NCI-H1092 (cell line): ENCODE measurements around the gene SERPINA5.

Experiments
- DNase-seq: peaks from one replicate; lab custom pipeline; 2025; lab: John Stamatoyannopoulos, UW

SERPINA5 gene, protein sequence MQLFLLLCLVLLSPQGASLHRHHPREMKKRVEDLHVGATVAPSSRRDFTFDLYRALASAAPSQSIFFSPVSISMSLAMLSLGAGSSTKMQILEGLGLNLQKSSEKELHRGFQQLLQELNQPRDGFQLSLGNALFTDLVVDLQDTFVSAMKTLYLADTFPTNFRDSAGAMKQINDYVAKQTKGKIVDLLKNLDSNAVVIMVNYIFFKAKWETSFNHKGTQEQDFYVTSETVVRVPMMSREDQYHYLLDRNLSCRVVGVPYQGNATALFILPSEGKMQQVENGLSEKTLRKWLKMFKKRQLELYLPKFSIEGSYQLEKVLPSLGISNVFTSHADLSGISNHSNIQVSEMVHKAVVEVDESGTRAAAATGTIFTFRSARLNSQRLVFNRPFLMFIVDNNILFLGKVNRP

DNA sequence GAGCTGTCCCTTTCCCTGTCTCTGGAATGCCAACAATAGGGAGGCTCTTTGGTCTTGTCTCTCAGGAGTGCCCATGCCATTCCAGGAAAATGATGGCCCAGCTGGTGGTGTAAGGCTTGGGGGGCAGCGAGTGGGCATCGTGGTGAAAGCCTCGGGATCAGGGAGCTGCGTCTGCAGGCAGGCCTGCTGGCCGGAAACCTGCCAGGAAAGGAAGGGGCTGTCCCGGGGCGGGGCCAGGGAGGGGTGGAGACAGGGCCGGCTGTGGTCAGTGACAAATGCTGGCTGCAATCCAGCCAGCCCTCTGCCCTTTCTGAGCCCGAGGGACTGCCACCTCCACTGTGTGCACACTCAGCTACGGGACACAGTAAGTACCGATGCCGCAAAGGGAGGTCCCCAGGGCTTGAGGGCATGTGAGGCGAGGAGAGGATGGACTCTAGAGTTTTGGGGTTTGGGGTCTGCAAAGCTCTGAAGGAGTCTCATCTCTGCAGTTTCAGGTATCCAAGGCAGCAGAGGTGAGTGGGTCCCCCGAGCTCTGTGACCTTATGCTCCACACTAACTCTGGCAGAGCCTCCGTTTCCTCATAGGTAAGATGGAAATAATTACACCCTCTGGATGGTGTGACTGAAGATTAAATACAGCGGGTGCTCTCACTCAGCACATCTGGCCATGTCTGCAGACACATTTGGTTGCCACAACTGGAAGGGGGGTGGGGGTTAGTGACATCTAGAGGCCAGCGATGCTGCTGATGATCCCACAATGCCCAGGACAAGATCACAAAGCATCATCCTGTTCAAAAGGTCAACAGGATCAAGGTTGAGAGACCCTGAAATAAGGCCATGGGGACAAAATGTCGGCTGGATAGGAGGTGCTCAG is at the start of gene SERPINA5:
Gene SERPINA5 (plus strand): TSS at position 300 of the 873 bp plus-strand sequence. CDS start 5,937 bp downstream, outside the sequence.
- no peak for DNase-seq

DNA sequence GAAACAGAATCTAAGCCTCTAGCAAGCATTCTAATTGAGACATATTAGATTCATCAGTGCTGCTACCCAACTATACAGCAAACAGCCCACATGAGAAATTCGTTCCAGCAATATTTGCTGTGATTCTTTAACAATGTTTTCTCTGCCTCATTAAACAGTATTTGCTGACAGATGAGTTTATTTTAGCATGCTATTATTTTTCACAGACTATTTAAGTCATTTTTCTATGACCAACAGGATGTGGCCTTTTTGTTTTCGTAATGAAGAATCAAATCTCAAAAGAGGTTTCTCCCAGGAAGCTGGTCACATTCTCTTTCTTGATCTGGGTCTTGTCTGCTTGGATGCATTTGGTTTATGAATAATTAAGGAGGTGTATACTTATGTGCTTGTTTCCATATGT is 48.8 kb upstream of the SERPINA5 start:
- no peak for DNase-seq

DNA sequence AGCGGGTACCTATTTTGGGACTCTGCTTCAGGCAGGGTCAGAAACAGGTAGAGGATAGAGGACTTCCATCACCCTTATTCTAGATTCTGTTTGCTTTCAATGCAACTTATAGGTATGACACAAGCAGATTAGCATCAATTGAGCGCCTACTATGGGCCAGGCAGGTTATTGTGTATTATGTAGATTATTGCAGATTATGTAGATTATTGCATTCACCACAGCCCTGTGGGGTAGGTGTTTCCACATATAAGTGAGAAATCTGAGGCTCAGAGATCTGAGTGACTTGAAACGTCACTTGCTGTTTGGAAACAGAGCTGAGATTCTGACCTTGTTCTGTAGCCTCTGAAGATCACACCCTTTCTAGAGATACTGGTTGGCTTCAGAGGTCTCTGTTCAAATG is 45.7 kb upstream of the SERPINA5 start:
- no peak for DNase-seq

DNA sequence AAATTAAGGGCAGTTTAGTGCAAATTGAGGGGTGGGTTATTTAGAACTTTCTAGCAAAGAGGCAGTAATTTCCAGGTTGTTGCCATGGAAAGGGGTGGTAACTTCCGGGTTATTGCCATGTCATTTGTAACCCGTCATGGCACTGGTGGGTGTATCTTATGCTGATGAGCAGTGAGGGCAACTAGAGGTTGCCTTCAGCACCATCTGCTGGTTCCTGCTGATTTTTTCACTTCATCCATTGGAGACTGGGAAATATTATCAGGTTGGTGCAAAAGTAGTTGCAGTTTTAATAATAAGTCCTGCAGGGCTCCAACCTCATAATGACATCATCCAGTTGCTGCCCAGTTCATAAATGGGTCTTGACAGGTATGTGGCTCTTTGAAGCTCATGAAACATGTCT is 44.4 kb upstream of the SERPINA5 start:
- no peak for DNase-seq

DNA sequence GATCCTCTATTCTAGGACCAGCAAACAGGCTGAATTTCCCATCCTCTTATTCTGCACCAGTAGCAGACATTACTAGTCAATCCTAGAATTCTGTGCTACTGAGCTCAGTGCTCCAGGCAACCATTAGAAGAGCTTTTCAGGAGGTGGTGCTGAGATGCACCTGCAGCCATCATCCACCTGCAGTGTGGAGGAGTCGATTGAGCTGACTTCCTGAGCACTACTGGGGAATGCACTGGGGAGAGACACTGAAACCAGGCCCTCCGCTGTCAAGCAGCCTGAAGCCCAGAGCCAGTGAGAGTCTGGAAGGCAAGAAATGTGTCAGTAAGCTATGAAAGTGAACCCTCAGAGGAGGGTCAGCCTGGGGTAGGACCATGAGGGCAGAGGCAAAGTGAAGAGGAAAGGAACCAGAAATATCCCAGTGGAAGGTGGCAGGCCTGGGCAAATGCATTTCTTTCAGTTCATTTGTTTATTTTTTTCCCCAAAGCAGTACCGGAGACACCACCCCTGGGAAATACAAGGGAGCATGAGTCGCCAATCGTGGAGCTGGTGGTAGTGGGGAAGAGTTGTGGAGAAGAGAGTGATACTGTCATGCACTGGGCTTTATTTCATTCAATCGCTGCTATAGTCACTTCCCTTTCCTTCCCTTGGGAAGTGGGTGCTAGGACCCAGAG is 43.0 kb upstream of the SERPINA5 start:
- DNase-seq, result no peak

DNA sequence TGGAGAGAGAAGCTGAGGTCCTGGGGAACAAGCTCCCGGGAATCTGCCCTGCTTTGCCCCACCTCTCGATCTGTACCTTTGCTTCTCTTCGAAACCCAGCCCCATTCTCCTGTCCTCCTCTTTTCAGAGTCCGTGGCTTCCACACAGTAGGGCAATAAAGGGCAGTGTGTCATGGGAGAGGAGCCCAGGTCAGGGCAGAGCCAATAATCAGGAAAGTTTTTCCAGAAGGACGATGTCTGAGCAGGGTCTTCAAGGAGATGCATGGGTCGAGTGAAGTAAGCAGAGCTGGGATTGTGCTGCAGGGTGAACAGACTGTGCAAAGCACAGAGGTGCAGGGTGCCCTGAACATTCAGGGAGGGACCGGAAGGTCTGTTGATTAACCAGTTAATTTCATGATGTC is 42.0 kb upstream of the SERPINA5 start:
- DNase-seq, result no peak

DNA sequence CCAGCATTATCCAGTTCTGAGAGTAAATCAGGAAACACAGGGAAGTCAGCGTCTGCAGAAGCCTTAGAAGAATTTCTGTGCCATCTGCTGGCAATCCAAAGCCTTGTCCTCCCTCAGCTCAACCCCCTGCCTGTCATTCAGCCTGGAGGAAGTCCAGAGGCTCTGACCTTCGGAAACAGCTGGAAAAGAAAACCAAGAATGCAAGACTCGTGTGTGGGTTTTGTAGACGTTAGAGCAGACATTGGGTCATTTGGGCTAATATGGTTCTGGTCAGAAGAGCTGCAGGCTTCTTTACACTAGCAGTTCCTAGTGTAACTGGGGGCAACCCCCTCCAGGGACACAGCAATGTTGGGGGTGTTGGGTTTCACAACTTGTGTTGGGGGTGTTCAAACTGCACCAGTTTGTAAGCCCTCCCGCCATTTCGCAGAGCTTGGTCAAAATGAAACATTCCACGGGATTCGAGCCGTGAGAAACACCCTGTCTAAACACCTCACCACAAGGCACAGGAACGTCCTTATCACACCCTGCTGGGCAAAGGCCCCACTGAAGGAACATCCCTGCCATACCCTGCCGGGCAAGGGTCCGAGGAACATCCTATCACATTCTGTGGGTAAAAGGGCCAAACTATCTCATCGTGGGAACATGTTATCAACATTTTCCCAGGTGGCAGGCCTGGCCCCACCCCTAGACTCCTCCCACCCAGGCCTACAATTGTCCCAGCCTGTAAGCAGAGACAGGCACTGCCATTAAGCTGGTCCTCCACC is 41.0 kb upstream of the SERPINA5 start:
- DNase-seq, result no peak

DNA sequence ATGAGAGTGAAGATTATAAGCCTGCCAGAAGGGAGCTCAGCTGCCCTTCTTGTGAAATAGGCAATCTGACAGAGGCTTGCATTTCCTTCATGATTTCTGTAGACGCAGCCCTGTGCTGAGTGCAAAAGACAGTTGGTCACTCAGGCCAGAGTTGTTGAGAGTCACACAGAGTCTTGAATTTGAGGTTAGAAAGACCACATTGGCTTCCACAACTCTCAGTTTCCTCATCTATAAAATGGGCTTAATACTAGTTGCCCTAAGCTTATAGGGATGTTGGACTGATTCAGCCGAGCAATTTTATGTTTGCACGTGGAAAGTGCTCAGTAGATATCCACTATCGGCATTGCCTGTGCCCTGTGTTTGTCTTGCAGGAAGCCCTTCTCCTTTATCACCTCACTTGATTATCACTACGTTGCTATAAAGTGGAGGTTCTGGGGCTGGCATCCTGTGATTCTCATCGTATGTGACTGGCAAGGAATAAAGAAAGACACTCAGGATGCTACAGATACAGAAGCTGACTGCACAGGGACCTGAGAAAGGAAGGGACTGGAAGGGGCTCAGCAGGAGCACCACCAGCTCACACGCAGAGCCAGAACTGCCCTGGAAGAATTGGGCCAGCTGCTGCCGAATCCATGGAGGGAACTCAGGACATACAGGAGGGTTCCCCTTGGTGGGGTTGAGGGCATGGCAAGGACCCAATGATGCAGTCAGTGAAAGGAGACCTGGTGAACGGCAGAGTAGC is 39.8 kb upstream of the SERPINA5 start:
- no peak for DNase-seq

DNA sequence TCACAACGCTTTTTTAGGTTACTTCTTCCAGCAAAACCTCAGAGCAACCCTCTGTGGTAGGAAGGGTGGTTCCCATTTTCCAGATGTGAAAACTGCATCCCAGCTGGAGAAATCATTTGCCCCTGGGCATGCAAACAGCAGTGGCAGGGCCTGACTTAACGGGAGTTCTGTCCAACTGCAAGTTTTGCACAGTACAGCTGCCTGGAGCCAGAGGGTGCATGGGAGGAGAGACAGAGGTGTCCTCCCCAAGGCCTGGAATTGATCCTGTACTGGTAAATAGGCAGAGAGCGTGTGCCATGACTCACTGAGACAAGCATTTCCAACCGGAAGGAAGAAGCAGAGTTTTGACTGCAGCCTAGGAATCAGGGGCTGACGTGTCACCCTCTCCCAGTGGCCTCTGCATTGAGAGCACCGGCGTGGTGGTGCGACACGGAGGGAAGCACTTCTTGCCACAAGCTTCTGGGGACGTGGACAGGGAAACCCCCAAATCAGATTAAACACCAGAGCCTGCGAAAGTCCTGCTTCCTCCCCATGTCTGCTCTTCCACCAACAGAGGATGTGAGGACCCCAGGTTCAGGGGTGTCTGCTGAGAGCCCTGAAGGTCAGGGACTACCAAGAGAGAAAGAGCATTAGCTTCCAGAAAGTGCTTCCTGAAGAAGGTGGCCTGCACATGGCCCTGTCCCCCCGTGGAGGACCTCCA is 39.0 kb upstream of the SERPINA5 start:
- no peak for DNase-seq

DNA sequence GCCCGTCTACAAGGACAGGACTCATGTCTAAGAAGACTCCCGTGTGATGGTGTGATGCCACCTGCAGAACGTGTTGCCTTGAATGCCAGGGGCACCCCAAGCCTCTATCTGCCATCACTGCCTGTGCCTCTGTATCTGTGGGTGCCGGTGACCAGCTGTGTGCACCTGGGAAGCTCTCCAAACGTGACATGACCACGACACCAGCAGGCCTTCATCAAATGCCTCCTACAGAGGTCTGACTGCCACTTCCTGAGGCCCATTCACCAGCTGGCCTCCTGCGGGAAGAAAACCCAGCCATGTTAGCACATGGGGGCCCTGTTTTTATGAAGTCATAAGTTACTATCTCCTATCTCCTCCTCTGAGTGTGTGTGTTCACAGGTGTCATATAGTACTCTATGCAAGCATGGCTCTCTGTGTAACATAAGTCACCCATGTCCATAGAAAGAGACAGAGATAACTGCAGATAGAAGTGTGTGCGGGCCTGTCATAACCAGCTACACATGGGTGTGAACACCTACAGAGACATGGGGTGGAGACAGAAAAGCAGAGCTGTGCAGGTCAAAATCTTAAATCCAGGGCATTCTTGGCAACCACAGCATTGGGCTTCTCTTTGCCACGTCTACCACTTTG is 38.3 kb upstream of the SERPINA5 start:
- DNase-seq, result no peak

DNA sequence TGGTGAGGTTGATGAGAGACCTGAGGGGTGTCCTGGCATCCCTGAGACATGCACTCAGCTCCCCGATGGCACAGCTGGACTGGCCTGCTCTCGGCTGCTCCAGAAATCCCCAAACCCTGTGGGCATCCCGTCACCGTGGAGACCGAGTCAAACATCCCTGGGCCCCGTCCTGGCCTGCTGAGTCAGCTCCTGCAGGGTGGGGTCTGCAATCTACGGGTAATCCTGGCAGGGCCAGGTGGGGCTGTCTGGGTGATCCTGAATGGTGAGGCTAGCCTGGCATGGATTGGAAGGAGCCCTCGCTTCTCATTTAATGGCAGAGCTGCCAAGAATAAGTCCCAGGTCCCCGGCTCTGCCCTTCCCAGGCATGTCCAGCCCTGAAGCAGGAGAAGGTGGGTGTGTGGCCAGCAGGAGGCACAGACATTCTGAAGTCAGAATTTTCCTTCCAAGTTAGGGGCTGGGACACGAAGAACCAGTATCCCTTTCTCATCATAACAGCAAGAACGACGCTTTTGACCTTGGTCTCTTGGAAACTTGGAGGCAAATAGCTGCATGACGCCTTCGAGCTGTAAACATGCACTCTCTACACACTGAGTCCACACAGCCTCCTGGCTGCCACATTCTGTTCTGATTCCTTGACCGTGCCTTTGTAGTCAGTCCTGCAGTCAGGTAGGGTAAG is 37.6 kb upstream of the SERPINA5 start:
- DNase-seq, result no peak

DNA sequence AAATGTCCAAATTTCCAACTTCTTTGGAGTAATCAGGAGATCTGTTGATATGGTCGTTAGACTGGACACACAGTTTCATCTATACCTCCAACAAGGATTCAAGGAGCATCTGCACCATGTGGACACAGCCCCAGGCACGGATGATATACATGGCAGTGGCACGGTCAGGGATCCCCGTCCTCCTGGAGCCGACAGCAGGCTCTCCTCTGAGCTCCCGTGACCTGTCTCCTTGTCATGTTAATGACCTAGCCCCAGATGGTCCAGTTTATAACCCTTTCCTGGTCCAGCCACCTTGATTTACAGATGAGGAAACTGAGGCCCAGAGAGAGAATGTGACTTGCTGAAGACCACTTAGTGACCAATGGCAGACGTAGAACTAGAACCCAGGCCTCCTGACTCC is 36.5 kb upstream of the SERPINA5 start:
- DNase-seq, result no peak

DNA sequence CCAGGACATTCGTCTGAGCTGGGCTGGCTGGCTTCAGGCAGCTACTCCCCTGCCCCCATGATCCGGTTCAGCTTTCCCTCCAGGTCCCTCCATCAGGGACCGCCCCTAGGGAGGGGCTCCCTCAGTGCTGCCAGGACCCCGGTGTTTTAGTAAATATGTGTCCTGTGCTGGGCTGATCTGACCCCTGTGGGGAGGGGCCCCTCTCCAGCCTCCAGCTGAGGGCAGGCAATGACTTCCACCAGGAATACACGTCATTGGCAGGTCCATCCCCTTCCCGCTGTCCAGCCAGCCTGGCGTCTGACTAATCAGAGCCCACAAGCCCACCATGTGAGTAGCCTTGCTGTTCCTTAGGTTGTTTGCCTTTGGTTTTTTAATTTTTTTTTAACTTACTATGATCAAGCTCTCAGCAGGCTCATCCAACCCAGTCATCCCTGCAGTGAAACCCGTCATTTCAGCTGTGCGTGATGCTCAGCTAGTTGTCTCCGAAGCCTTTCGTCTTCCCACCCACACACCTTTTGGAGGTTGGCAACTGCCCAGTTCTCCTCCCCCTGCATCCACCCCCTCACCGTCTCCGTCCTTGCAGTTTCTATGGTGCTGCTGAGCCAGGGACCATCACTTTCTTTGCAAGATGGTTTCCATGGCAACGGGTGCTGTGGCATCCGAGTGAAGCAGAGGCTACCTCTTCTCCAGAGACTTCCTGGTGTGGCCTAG is 35.9 kb upstream of the SERPINA5 start:
- DNase-seq, result no peak

DNA sequence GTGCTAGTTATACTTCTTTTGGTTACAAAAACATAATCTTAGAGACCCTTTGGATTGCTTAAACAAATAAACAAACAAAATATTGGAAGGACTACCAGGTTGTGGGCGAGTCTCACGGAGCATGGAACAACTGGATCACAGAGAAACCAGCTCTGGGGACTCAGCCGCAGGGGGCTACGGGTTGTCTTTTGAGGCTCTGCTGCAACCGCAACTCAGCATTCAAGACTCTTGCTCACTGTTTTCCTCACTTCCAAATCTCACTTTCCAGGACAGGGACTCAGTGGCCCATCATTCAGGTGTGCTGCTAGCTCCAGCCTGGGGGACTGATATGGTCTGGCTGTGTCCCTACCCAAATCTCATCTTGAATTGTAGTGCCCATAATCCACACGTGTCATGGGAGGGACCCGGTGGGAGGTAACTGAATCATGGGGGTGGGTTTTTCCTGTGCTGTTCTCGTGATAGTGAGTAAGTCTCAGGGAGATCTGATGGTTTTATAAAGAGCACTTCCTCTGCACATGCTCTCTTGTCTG is 34.0 kb upstream of the SERPINA5 start:
- no peak for DNase-seq

DNA sequence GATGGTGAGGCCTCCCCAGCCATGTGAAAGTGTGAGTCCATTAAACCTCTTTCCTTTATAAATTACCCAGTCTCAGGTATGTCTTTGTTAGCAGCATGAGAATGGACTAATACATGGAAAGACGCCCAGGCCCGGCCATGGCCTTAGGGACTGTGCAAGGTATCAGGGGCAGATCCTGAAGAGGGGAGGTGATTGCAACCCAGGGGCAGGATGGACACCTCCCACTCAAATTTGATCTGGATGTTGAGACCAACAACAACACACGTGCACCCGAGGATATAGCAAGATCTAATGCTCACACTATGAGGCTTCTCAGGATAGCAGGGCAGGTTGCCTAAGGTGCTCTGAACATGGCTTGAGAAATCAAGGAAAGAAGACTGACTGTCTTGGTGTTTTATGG is 33.5 kb upstream of the SERPINA5 start:
- DNase-seq, result no peak

DNA sequence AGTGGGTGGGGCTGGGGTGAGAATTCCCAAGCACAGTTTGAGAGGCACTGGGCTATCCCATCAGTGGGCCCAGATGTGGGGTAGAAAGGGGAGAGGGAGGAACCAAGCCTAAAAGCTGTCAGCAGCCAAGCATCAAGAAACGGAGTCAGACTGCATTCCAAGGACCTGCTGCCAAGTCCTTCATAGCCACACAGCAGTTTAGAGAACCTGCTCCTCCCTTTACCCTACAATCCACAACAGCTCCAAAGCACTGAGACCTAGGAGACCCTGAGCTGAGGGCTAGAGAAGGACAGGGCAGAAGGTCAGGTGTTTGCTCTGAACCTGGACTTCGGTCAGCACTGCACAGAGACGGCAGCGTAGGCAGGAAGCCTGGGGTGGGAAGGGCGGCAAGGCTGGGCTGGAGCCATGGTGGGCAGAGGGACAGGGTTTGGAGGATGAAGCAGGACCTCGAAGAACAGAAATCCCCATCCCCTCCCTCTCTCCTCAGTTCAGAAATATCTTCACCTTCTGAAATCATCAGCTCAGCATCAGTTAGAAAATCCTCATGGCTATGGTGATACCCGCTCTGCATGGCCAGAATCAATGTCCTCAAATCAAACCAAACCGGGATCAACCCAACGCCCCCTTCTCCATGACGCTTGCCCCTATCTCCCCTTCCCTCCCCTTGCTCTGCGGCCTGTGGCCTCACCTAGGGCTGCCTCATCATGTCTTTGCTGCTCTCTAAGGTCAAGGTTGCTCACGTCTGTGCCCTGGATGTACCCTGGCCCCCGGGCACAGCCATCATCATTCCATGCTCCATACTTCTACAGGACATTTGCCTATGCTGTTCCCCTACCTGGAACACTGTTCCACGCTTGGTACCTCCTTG is 32.9 kb upstream of the SERPINA5 start:
- no peak for DNase-seq
